Activated CD8-positive, alpha-beta memory T cell treated with anti-CD3 and anti-CD28 coated beads, Interleukin-2, amount 10 ng/mL, durations not matched to agents 7 days and 5 days (primary cell): Measurements from ENCODE around the gene PFDN2. TPM values are rescaled to one million over a fixed set of nuclear protein-coding genes. Genes with fewer than 3 reads are reported as not detected.

Experiments used
- ATAC-seq: fragments of 150-1000 bp; cut with Tn5 transposase; one replicate; pipeline ENCODE4 v1.10.0; 2021; ENCODE audit warnings: moderate library complexity
- CTCF ChIA-PET: fragments of 350-600 bp; sonication (Branson Sonifier 250); formaldehyde crosslinking; loops from one replicate; lab custom pipeline; 2021; ENCODE audit warnings: antibody characterized with exemption; lab: Charles Lee
- DNase-seq: peaks from one replicate; pipeline ENCODE4 v3.0.0-alpha.2; 2020
- H3K27ac Mint-ChIP-seq: one replicate; pipeline ENCODE4 v1.8.0; 2021; ENCODE audit warnings: mild to moderate bottlenecking, mixed read lengths
- H3K27me3 Mint-ChIP-seq: one replicate; pipeline ENCODE4 v1.8.0; 2021; ENCODE audit warnings: mixed read lengths
- H3K36me3 Mint-ChIP-seq: one replicate; pipeline ENCODE4 v1.8.0; 2021; ENCODE audit warnings: mild to moderate bottlenecking, mixed read lengths
- H3K4me1 Mint-ChIP-seq: one replicate; pipeline ENCODE4 v1.8.0; 2021; ENCODE audit warnings: mixed read lengths
- H3K4me3 Mint-ChIP-seq: one replicate; pipeline ENCODE4 v1.8.0; 2021; ENCODE audit warnings: mild to moderate bottlenecking, moderate library complexity, mixed read lengths
- H3K9me3 Mint-ChIP-seq: one replicate; pipeline ENCODE4 v1.8.0; 2022; ENCODE audit warnings: low read depth, mixed read lengths
- total RNA-seq, 2 experiments: library from RNA; stranded (reverse); gene quantifications; one replicate each; pipeline ENCODE4 v1.2.3, GENCODE V29; 2021

PFDN2 gene
- total RNA-seq = 10 to 100 TPM; 82.8 to 98.5 TPM

- Mint-ChIP-seq H3K4me1 (peaks cover 63% of the 10 kb centered on the region), H3K4me3 (peak within 1 kb of the TSS; percentile 93), H3K27me3 (no peaks in the 10 kb centered on the region), H3K9me3 (no peaks in the 10 kb centered on the region), H3K36me3 (peaks cover 35% of the 10 kb centered on the region), H3K27ac (peak within 1 kb of the TSS; percentile 96)
- CTCF ChIA-PET = interaction anchor here (0.7 to 2.1 kb wide), 12 partner anchors 13 to 79 kb away, joined by 3 to 11 read pairs (median 4); partner anchors contain the start of genes DEDD, KLHDC9, PPOX and TSTD1
- ATAC-seq (peak; percentile 84), DNase-seq (peak; percentile 92)
Observed at GRCh38 chr1:161117759-161118581, at the start of gene PFDN2, which contains the start of gene NIT1. Gene PFDN2 (minus strand): TSS chr1:161118037. CDS start chr1:161118026, 11 bp downstream. Gene NIT1 (plus strand): TSS chr1:161118105. CDS start chr1:161118177, 72 bp downstream.

GRCh38 chr1:161166669-161167548 is 49.1 kb upstream of the PFDN2 start:
- Mint-ChIP-seq H3K27ac (peak overlapping the region; percentile 95), H3K4me1 (peaks cover 39% of the 10 kb centered on the region), H3K27me3 (no peaks in the 10 kb centered on the region), H3K4me3 (peak overlapping the region; percentile 83), H3K36me3 (peaks cover 20% of the 10 kb centered on the region), H3K9me3 (no peaks in the 10 kb centered on the region)
- CTCF ChIA-PET = interaction anchor here (0.7 to 4.7 kb wide), 23 partner anchors 9 to 571 kb away, joined by 3 to 49 read pairs (median 5); partner anchors contain the start of genes APOA2, B4GALT3, DEDD and NDUFS2
- DNase-seq (peak; percentile 51), ATAC-seq (peak; percentile 1)

- CTCF ChIA-PET = interaction anchor here (0.5 to 4.7 kb wide), 31 partner anchors 10 to 572 kb away, joined by 3 to 49 read pairs (median 4); partner anchors contain the start of genes APOA2, B4GALT3, DEDD and NDUFS2
- Mint-ChIP-seq H3K9me3 (no peaks in the 10 kb centered on the region), H3K4me1 (peaks cover 44% of the 10 kb centered on the region), H3K27me3 (no peaks in the 10 kb centered on the region), H3K27ac (peak within 1 kb of the TSS; percentile 95), H3K4me3 (peak within 1 kb of the TSS; percentile 83), H3K36me3 (peaks cover 17% of the 10 kb centered on the region)
- DNase-seq (peak; percentile 98), ATAC-seq (peak; percentile 95)
Observed at GRCh38 chr1:161165742-161166668, 48.2 kb upstream of the PFDN2 start, which contains the start of gene PPOX. Gene PPOX (plus strand): TSS chr1:161166426. CDS start chr1:161166848, 422 bp downstream.

GRCh38 chr1:161164901-161165610 is 47.2 kb upstream of the PFDN2 start:
- peaks cover 14% of the 10 kb centered on the region for H3K36me3 Mint-ChIP-seq
- CTCF ChIA-PET = interaction anchor here (0.5 to 4.7 kb wide), 29 partner anchors 9 to 226 kb away, joined by 3 to 49 read pairs (median 4); partner anchors contain the start of genes APOA2, B4GALT3, NDUFS2 and NIT1
- ATAC-seq = no peak
- no peaks in the 10 kb centered on the region for H3K9me3 Mint-ChIP-seq
- peak overlapping the region; percentile 95 for H3K27ac Mint-ChIP-seq
- no peak for DNase-seq
- H3K27me3 Mint-ChIP-seq = no peaks in the 10 kb centered on the region
- H3K4me1 Mint-ChIP-seq = peaks cover 52% of the 10 kb centered on the region
- H3K4me3 Mint-ChIP-seq = peak overlapping the region; percentile 83

- peak overlapping the region; percentile 47 for H3K27ac Mint-ChIP-seq
- H3K4me3 Mint-ChIP-seq = no peak overlapping the region
- H3K4me1 Mint-ChIP-seq = peaks cover 57% of the 10 kb centered on the region
- peaks cover 14% of the 10 kb centered on the region for H3K36me3 Mint-ChIP-seq
- no peaks in the 10 kb centered on the region for H3K9me3 Mint-ChIP-seq
- CTCF ChIA-PET = interaction anchor here (4.7 kb wide), 1 partner anchor 12 kb away, joined by 34 read pairs; the partner anchor contains the start of gene B4GALT3
- ATAC-seq (no peak), DNase-seq (no peak)
- H3K27me3 Mint-ChIP-seq = no peaks in the 10 kb centered on the region
Observed at GRCh38 chr1:161163793-161164192, 46.0 kb upstream of the PFDN2 start.

- H3K27ac Mint-ChIP-seq = no peak overlapping the region
- CTCF ChIA-PET = interaction anchor here (1.0 kb wide), 1 partner anchor 63 kb away, joined by 3 read pairs; the partner anchor contains the start of gene TOMM40L
- ATAC-seq (no peak), DNase-seq (no peak)
- no peak overlapping the region for H3K4me3 Mint-ChIP-seq
- H3K27me3 Mint-ChIP-seq = no peaks in the 10 kb centered on the region
- H3K4me1 Mint-ChIP-seq = peaks cover 55% of the 10 kb centered on the region
- H3K9me3 Mint-ChIP-seq = no peaks in the 10 kb centered on the region
- H3K36me3 Mint-ChIP-seq = peaks cover 21% of the 10 kb centered on the region
Observed at GRCh38 chr1:161162806-161163205, 45.0 kb upstream of the PFDN2 start.

- Mint-ChIP-seq H3K4me1 (peaks cover 49% of the 10 kb centered on the region), H3K27ac (no peak overlapping the region), H3K27me3 (no peaks in the 10 kb centered on the region), H3K9me3 (no peaks in the 10 kb centered on the region), H3K36me3 (peaks cover 26% of the 10 kb centered on the region), H3K4me3 (no peak overlapping the region)
- ATAC-seq (no peak), DNase-seq (no peak)
- CTCF ChIA-PET = interaction anchor here (0.9 to 1.0 kb wide), 2 partner anchors 63 to 220 kb away, joined by 3 read pairs; partner anchors contain the start of gene TOMM40L
Observed at GRCh38 chr1:161162052-161162451, 44.2 kb upstream of the PFDN2 start.

GRCh38 chr1:161161652-161162051 is 43.8 kb upstream of the PFDN2 start:
- H3K9me3 Mint-ChIP-seq = no peaks in the 10 kb centered on the region
- H3K27me3 Mint-ChIP-seq = no peaks in the 10 kb centered on the region
- DNase-seq = no peak
- no peak overlapping the region for H3K27ac Mint-ChIP-seq
- no peak overlapping the region for H3K4me3 Mint-ChIP-seq
- CTCF ChIA-PET = interaction anchor here (0.9 to 1.0 kb wide), 2 partner anchors 64 to 221 kb away, joined by 3 read pairs; partner anchors contain the start of gene TOMM40L
- no peak for ATAC-seq
- H3K36me3 Mint-ChIP-seq = peaks cover 29% of the 10 kb centered on the region
- peaks cover 47% of the 10 kb centered on the region for H3K4me1 Mint-ChIP-seq

GRCh38 chr1:161160671-161161145 is 42.9 kb upstream of the PFDN2 start:
- peak overlapping the region; percentile 76 for H3K4me3 Mint-ChIP-seq
- no peaks in the 10 kb centered on the region for H3K9me3 Mint-ChIP-seq
- CTCF ChIA-PET = interaction anchor here (0.8 kb wide), 1 partner anchor 20 kb away, joined by 4 read pairs; no protein-coding TSS in a partner anchor
- H3K27ac Mint-ChIP-seq = peak overlapping the region; percentile 21
- no peak for DNase-seq
- H3K27me3 Mint-ChIP-seq = no peaks in the 10 kb centered on the region
- peaks cover 29% of the 10 kb centered on the region for H3K36me3 Mint-ChIP-seq
- no peak for ATAC-seq
- H3K4me1 Mint-ChIP-seq = peaks cover 44% of the 10 kb centered on the region

GRCh38 chr1:161159913-161160243 is 42.0 kb upstream of the PFDN2 start:
- Mint-ChIP-seq H3K4me3 (peak overlapping the region; percentile 76), H3K27ac (peak overlapping the region; percentile 78), H3K4me1 (peaks cover 45% of the 10 kb centered on the region), H3K36me3 (peaks cover 32% of the 10 kb centered on the region), H3K27me3 (no peaks in the 10 kb centered on the region), H3K9me3 (no peaks in the 10 kb centered on the region)
- CTCF ChIA-PET = no interaction called here
- ATAC-seq (no peak), DNase-seq (no peak)
